H1 (cell line): Measurements from ENCODE around the gene ARHGAP35. TPM values are rescaled to one million over a fixed set of nuclear protein-coding genes. Genes with fewer than 3 reads are reported as not detected.

Experiments used
- CTCF ChIA-PET: fragments of 300-600 bp; sonication (Branson Sonifier 250); formaldehyde crosslinking; loops from one replicate; lab custom pipeline; 2021; ENCODE audit not compliant: partially characterized antibody; lab: Charles Lee
- POLR2A ChIA-PET: fragments of 300-600 bp; sonication (Branson Sonifier 250); formaldehyde crosslinking; loops from one replicate; lab custom pipeline; 2021; ENCODE audit warnings: inconsistent platforms; ENCODE audit not compliant: partially characterized antibody; lab: Charles Lee
- DNase-seq, 2 experiments: peaks; one replicate each; pipeline versions ENCODE4 v3.0.0 to v3.0.0-alpha.2; 2010 to 2022; ENCODE audit warnings: low spot score in 2 of 2, low read depth in 1 of 2, mixed read lengths in 1 of 2
- FAIRE-seq: peaks from 2 replicates; lab custom pipeline; 2011; peaks lifted over from hg19 to GRCh38; lab: Jason Lieb, UNC
- H2AFZ ChIP-seq: 2 replicates; pipeline ENCODE4 v1.8.1; 2012; ENCODE audit warnings: low read length, inconsistent platforms
- H2AK5ac ChIP-seq: 2 replicates; pipeline ENCODE4 v1.6.1; 2013; ENCODE audit warnings: low read depth, low read length
- H2BK120ac ChIP-seq: replicated peaks from 2 replicates; pipeline ENCODE3; 2013; ENCODE audit warnings: low read depth, low read length, inconsistent platforms
- H2BK12ac ChIP-seq: 2 replicates; pipeline ENCODE4 v1.6.1; 2013; ENCODE audit warnings: low read depth, low read length
- H2BK15ac ChIP-seq: 2 replicates; pipeline ENCODE4 v1.6.1; 2013; ENCODE audit warnings: low read length
- H2BK20ac ChIP-seq: 2 replicates; pipeline ENCODE4 v1.6.1; 2013; ENCODE audit warnings: low read length
- H2BK5ac ChIP-seq: 2 replicates; pipeline ENCODE4 v1.6.1; 2013; ENCODE audit warnings: low read depth, low read length
- H3K14ac ChIP-seq: 2 replicates; pipeline ENCODE4 v1.6.1; 2013; ENCODE audit warnings: inconsistent platforms; ENCODE audit not compliant: insufficient read length
- H3K18ac ChIP-seq: 2 replicates; pipeline ENCODE4 v1.6.1; 2013; ENCODE audit warnings: low read length; ENCODE audit errors: extremely low read depth
- H3K23ac ChIP-seq: 2 replicates; pipeline ENCODE4 v1.6.1; 2013; ENCODE audit warnings: inconsistent platforms; ENCODE audit not compliant: insufficient read length
- H3K23me2 ChIP-seq: 2 replicates; pipeline ENCODE4 v1.6.1; 2013; ENCODE audit warnings: low read depth, low read length
- H3K27ac ChIP-seq: 2 replicates; pipeline ENCODE4 v1.6.1; 2011; ENCODE audit warnings: low read depth, low read length, inconsistent platforms
- H3K27me3 ChIP-seq, 4 experiments: replicated peaks in 1 of 4; 1 replicate in 1 of 4; 2 replicates in 3 of 4; pipeline versions ENCODE4 v1.6.1 to v1.8.1; 2011 to 2013; ENCODE audit warnings: low read length in 3 of 4, mild to moderate bottlenecking in 3 of 4, inconsistent platforms in 2 of 4, mixed read lengths in 2 of 4, moderate library complexity in 1 of 4; ENCODE audit not compliant: control insufficient read depth in 3 of 4, insufficient read depth in 3 of 4; ENCODE audit errors: extremely low read depth in 1 of 4
- H3K36me3 ChIP-seq, 4 experiments: 2 replicates each; pipeline versions ENCODE4 v1.6.1 to v1.8.1; 2011 to 2013; ENCODE audit warnings: mild to moderate bottlenecking in 4 of 4, low read length in 3 of 4, moderate library complexity in 2 of 4, control low read depth in 1 of 4, inconsistent platforms in 1 of 4; ENCODE audit not compliant: insufficient read depth in 4 of 4, control insufficient read depth in 2 of 4
- H3K4ac ChIP-seq: replicated peaks from 2 replicates; pipeline ENCODE3; 2013; ENCODE audit warnings: low read length, low read depth, mixed read lengths, inconsistent platforms; ENCODE audit not compliant: insufficient read length
- H3K4me1 ChIP-seq, 4 experiments: replicated peaks in 1 of 4; 1 replicate in 1 of 4; 2 replicates in 3 of 4; pipeline versions ENCODE4 v1.6.1 to v1.8.1; 2011 to 2013; ENCODE audit warnings: low read length in 3 of 4, inconsistent platforms in 2 of 4, mixed read lengths in 1 of 4; ENCODE audit not compliant: insufficient read depth in 4 of 4, control insufficient read depth in 3 of 4
- H3K4me2 ChIP-seq, 2 experiments: 2 replicates each; pipeline versions ENCODE4 v1.6.1 to v1.8.1; 2011 to 2013; ENCODE audit warnings: low read depth in 2 of 2, low read length in 2 of 2, control low read depth in 1 of 2, inconsistent platforms in 1 of 2, mild to moderate bottlenecking in 1 of 2; ENCODE audit not compliant: insufficient read depth in 1 of 2
- H3K4me3 ChIP-seq, 4 experiments: fragments of 200-600, 300-600 bp in 1 of 4; sonication (generic), shearing (Covaris generic), sonication (Bioruptor Twin) in 1 of 4; 2 replicates each; pipeline versions ENCODE4 v1.5.1 to v1.8.1; 2011 to 2016; ENCODE audit warnings: low read length in 4 of 4, low read depth in 3 of 4, control low read depth in 2 of 4, inconsistent platforms in 2 of 4, mild to moderate bottlenecking in 2 of 4, mixed read lengths in 1 of 4, moderate library complexity in 1 of 4; ENCODE audit not compliant: insufficient read depth in 2 of 4; ENCODE audit errors: extremely low read depth in 1 of 4
- H3K56ac ChIP-seq: replicated peaks from 2 replicates; pipeline ENCODE3; 2013; ENCODE audit warnings: low read depth, mild to moderate bottlenecking, mixed read lengths, low read length, inconsistent platforms; ENCODE audit not compliant: insufficient read length
- H3K79me1 ChIP-seq: 2 replicates; pipeline ENCODE4 v1.6.1; 2013; ENCODE audit warnings: low read depth, low read length, control low read depth
- H3K79me2 ChIP-seq, 2 experiments: 2 replicates each; pipeline versions ENCODE4 v1.6.1 to v1.8.1; 2012 to 2013; ENCODE audit warnings: low read length in 2 of 2, mild to moderate bottlenecking in 2 of 2, inconsistent platforms in 1 of 2; ENCODE audit not compliant: insufficient read depth in 2 of 2, control insufficient read depth in 1 of 2
- H3K9ac ChIP-seq, 4 experiments: replicated peaks in 1 of 4; 1 replicate in 1 of 4; 2 replicates in 3 of 4; pipeline versions ENCODE4 v1.6.1 to v1.8.1; 2011 to 2013; ENCODE audit warnings: low read depth in 3 of 4, low read length in 3 of 4, control low read depth in 2 of 4, mild to moderate bottlenecking in 2 of 4, moderate library complexity in 2 of 4, inconsistent platforms in 1 of 4; ENCODE audit errors: extremely low read depth in 1 of 4
- H3K9me3 ChIP-seq, 2 experiments: 2 replicates each; pipeline versions ENCODE4 v1.6.1 to v1.8.1; 2012 to 2013; ENCODE audit warnings: mild to moderate bottlenecking in 2 of 2, moderate library complexity in 2 of 2, control low read depth in 1 of 2, inconsistent platforms in 1 of 2, low read depth in 1 of 2, low read length in 1 of 2, mixed read lengths in 1 of 2; ENCODE audit not compliant: insufficient read depth in 2 of 2
- H4K20me1 ChIP-seq, 2 experiments: replicated peaks in 1 of 2; 2 replicates each; pipeline versions ENCODE3 to v1.8.1; 2011 to 2013; ENCODE audit warnings: inconsistent platforms in 2 of 2, low read length in 2 of 2, mild to moderate bottlenecking in 1 of 2; ENCODE audit not compliant: insufficient read depth in 2 of 2, control insufficient read depth in 1 of 2
- H4K5ac ChIP-seq: 2 replicates; pipeline ENCODE4 v1.6.1; 2013; ENCODE audit warnings: low read length, low read depth, mixed read lengths, inconsistent platforms; ENCODE audit not compliant: insufficient read length
- H4K8ac ChIP-seq: 2 replicates; pipeline ENCODE4 v1.8.0; 2013; ENCODE audit warnings: mild to moderate bottlenecking, moderate library complexity, low read length, inconsistent platforms; ENCODE audit not compliant: insufficient read depth; ENCODE audit errors: extremely low read depth
- H4K91ac ChIP-seq: replicated peaks from 2 replicates; pipeline ENCODE3; 2013; ENCODE audit warnings: low read length, mixed read lengths, inconsistent platforms; ENCODE audit not compliant: insufficient read length
- BACH1 ChIP-seq: IDR thresholded peaks from 2 replicates; pipeline ENCODE4 v1.6.1; 2012; ENCODE audit warnings: low read length, improper control_type of control experiment
- CBX5 ChIP-seq: fragments of 300-800, 300-1000 bp; sonication (generic); IDR thresholded peaks from 2 replicates; pipeline ENCODE4 v1.7.1; 2016; ENCODE audit warnings: antibody characterized with exemption, low read length, low read depth
- CHD1 ChIP-seq: IDR thresholded peaks from 2 replicates; pipeline ENCODE4 v1.6.1; 2012; ENCODE audit warnings: low read depth, low read length, improper control_type of control experiment
- CREB1 ChIP-seq: IDR thresholded peaks from 2 replicates; pipeline ENCODE4 v1.6.1; 2012; ENCODE audit warnings: inconsistent platforms
- CTBP2 ChIP-seq: IDR thresholded peaks from 2 replicates; pipeline ENCODE4 v1.7.0; 2011; ENCODE audit warnings: borderline replicate concordance, mild to moderate bottlenecking, moderate library complexity, mixed read lengths, low read length; ENCODE audit not compliant: insufficient read depth, insufficient read length
- EZH2 ChIP-seq: fragments of 200-600 bp; sonication (generic); IDR thresholded peaks from 2 replicates; pipeline ENCODE4 v1.7.1; 2012; ENCODE audit warnings: low read depth, mild to moderate bottlenecking, moderate library complexity, low read length, inconsistent platforms; ENCODE audit not compliant: severe bottlenecking
- GABPA ChIP-seq: IDR thresholded peaks from 2 replicates; pipeline ENCODE4 v1.6.1; 2011; ENCODE audit warnings: mild to moderate bottlenecking, low read length, moderate library complexity, borderline replicate concordance; ENCODE audit not compliant: insufficient read depth
- MAX ChIP-seq: IDR thresholded peaks from 2 replicates; pipeline ENCODE4 v1.6.1; 2012; ENCODE audit warnings: inconsistent platforms
- RXRA ChIP-seq: IDR thresholded peaks from 2 replicates; pipeline ENCODE4 v1.6.1; 2011; ENCODE audit warnings: low read depth, mild to moderate bottlenecking, low read length, moderate library complexity; ENCODE audit not compliant: insufficient read depth
- SP4 ChIP-seq: IDR thresholded peaks from 2 replicates; pipeline ENCODE4 v1.6.1; 2012; ENCODE audit warnings: low read length, inconsistent platforms
- SUZ12 ChIP-seq: fragments of 200-600 bp; sonication (generic); IDR thresholded peaks from 2 replicates; pipeline ENCODE4 v1.6.1; 2012; ENCODE audit warnings: mild to moderate bottlenecking, inconsistent platforms, low read length, moderate library complexity, mixed read lengths
- TAF1 ChIP-seq: IDR thresholded peaks from 2 replicates; pipeline ENCODE4 v1.6.1; 2011; ENCODE audit warnings: mild to moderate bottlenecking, low read depth, low read length
- TCF12 ChIP-seq: IDR thresholded peaks from 2 replicates; pipeline ENCODE4 v1.6.1; 2011; ENCODE audit warnings: low read depth, mild to moderate bottlenecking, low read length
- TEAD4 ChIP-seq: IDR thresholded peaks from 2 replicates; pipeline ENCODE4 v1.6.1; 2012; ENCODE audit warnings: low read depth, low read length, inconsistent platforms, mixed read lengths
- YY1 ChIP-seq: IDR thresholded peaks from 2 replicates; pipeline ENCODE4 v1.6.1; 2011; ENCODE audit warnings: low read depth, mild to moderate bottlenecking, low read length
- WGBS, 2 experiments: shearing (Covaris generic) in 1 of 2; methylation state at CpG; one replicate each; pipeline versions ENCODE4 v1.1.6 to v1.1.7; 2013 to 2015; ENCODE audit warnings: low lambda C conversion rate in 2 of 2, mixed read lengths in 2 of 2, inconsistent platforms in 1 of 2, low coverage in 1 of 2, missing lambda C conversion rate in 1 of 2; ENCODE audit not compliant: insufficient replicate concordance in 2 of 2, insufficient coverage in 1 of 2, insufficient read length in 1 of 2; ENCODE audit errors: extremely low coverage in 1 of 2, missing lambda C conversion rate in 1 of 2; 5-methylcytosine and 5-hydroxymethylcytosine counted together
- polyA plus RNA-seq, 7 experiments: library from polyadenylated mRNA; depleted of rRNA in 3 of 7; stranded (reverse) in 5 of 7; unstranded in 2 of 7; fragments of >200 nt in 5 of 7; fragments of 200-250 nt in 2 of 7; gene quantifications; 1 replicate in 5 of 7; 2 replicates in 1 of 7; 4 replicates in 1 of 7; pipeline versions ENCODE4 v1.2.1 to v1.2.3, GENCODE V29; 2011 to 2013; ENCODE audit warnings: missing spikeins in 2 of 7, mixed read lengths in 2 of 7
- total RNA-seq: library from RNA; stranded (reverse); fragmentation: NEBNext Ultra II Directional; extraction: Animal tissue kit (Norgen Biotek cat#: 25700); gene quantifications from 2 replicates; pipeline ENCODE4 v1.2.1, GENCODE V29; 2021

ARHGAP35 gene
- total and polyA plus RNA-seq, 2 of the 8 experiments (the other 6 are each of a cell fraction or from before 2014, with no cell fraction given): 29.7 to 64.5 TPM

GRCh38 chr19:46880431-46880830 is 19.6 kb downstream of the ARHGAP35 start:
- Histone ChIP-seq H3K9me3 (no peaks in the 10 kb centered on the region), H2BK15ac (no peak overlapping the region), H3K23me2 (no peaks in the 10 kb centered on the region), H3K27ac (no peak overlapping the region), H3K23ac (no peak overlapping the region), H2BK120ac (no peak overlapping the region), H2BK20ac (no peak overlapping the region), H3K79me1 (peaks cover 7% of the 10 kb centered on the region), H2BK12ac (no peak overlapping the region), H2BK5ac (no peak overlapping the region), H2AFZ (no peak overlapping the region), H4K20me1 (peaks cover 2 to 6% of the 10 kb centered on the region in 2 experiments), H2AK5ac (no peak overlapping the region), H4K8ac (no peak overlapping the region), H4K5ac (no peak overlapping the region), H3K9ac (no peak overlapping the region), H3K79me2 (peaks cover 0 to 52% of the 10 kb centered on the region in 2 experiments; a peak in 2 of 4 replicates), H3K36me3 (no peaks in the 10 kb centered on the region), H3K4me1 (peaks cover 0 to 3% (median 1%) of the 10 kb centered on the region in 4 experiments; a peak in 1 of 7 replicates), H3K4me3 (no peak overlapping the region), H3K4ac (no peak overlapping the region), H3K18ac (no peak overlapping the region), H4K91ac (no peak overlapping the region), H3K4me2 (no peak overlapping the region), H3K14ac (no peak overlapping the region), H3K56ac (no peak overlapping the region), H3K27me3 (no peaks in the 10 kb centered on the region)
- WGBS, 2 experiments: 100% methylated on average over 1 of the region's 1 CpG; no CpG with 5 or more reads in 1 of the 2 experiments
- POLR2A ChIA-PET: interaction anchor here (0.9 to 12.0 kb wide), 6 partner anchors 9 to 96 kb away, joined by 3 to 102 read pairs (median 9); partner anchors contain the start of gene ARHGAP35
- CTCF ChIA-PET: interaction anchor here (0.8 to 1.1 kb wide), 2 partner anchors 90 to 111 kb away, joined by 3 to 4 read pairs; no protein-coding TSS in a partner anchor
- DNase-seq: no peak
- FAIRE-seq: no peak
- TF ChIP-seq CREB1 (no peak), EZH2 (no peak), RXRA (no peak), TCF12 (no peak), TEAD4 (no peak), SUZ12 (no peak), YY1 (no peak), SP4 (no peak), CTBP2 (no peak), TAF1 (no peak), MAX (no peak), CBX5 (no peak), CHD1 (no peak), GABPA (no peak), BACH1 (no peak)
